Cortex of kidney (tissue), 1 donor: ENCODE results near the gene HYPK.

Source experiments
- DNase-seq: peaks from one replicate; lab custom pipeline; 2025; lab: John Stamatoyannopoulos, UW

HYPK gene

DNA sequence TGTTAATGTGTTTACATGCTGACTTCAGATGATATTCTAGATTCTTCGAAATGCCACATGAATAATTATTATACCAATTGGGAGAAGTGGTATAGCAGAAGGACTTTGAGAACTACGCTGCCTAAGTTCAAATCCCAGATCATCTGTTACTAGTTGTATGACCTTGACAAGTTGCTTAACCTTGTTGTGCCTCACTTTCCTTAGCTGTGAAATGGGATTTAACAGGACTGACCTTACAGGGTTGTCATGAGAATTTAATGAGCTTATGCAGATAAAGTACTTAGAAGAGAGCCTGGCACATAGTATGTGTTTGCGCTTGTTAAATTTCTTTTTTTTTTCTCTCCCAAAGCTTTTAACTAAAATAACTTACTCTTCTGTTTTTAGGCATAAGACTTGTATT, 50.9 kb downstream of the HYPK start:
- DNase-seq, result no peak

DNA sequence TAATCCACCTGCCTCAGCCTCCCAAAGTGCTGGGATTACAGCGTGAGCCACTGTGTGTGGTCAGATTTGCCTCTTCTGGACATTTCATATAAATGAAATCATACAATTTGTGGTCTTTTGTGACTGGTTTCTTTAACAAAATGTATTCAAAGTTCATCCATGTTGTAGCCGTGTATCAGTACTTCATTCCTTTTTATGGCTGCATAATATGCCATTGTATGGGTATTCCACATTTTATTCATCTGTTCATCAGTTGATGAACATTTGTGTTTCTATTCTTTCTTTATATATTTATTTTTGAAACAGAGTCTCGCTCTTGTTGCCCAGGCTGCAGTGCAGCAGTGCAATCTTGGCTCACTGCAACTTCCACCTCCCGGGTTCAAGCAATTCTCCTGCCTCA, 52.2 kb downstream of the HYPK start:
- DNase-seq, result no peak
